ENCODE data around the gene DNAH1.

- TF ChIP-seq CTCF (IDR thresholded peaks at IDR 0.05) (no peak), POLR2AphosphoS5 (IDR thresholded peaks at IDR 0.05) (no peak), POLR2A (IDR thresholded peaks at IDR 0.05) (no peak)
Observed at GRCh38 chr3:52388348-52388821, 72.3 kb downstream of the DNAH1 start.
